GM06990 (cell line): Measurements from ENCODE around the gene CSN1S1.

Experiments used
- DNase-seq: peaks from one replicate; pipeline ENCODE4 v3.0.0-alpha.2; 2011; ENCODE audit not compliant: insufficient read length; ENCODE audit errors: extremely low read depth
- H3K27me3 ChIP-seq: replicated peaks from 2 replicates; pipeline ENCODE4 v1.6.0; 2011; ENCODE audit warnings: low read length; ENCODE audit not compliant: control insufficient read depth, insufficient read depth
- H3K36me3 ChIP-seq: 2 replicates; pipeline ENCODE4 v1.5.1; 2011; ENCODE audit warnings: low read length; ENCODE audit not compliant: control insufficient read depth, insufficient read depth
- H3K4me3 ChIP-seq: replicated peaks from 2 replicates; pipeline ENCODE4 v1.5.1; 2011; ENCODE audit warnings: low read depth, mild to moderate bottlenecking, control low read depth, low read length
- TF ChIP-seq, protein P1 (sequence below): IDR thresholded peaks from 2 replicates; pipeline ENCODE4 v1.5.1; 2011; ENCODE audit warnings: low read length, control low read depth, mild to moderate bottlenecking, inconsistent platforms; ENCODE audit not compliant: insufficient read depth, poor library complexity, severe bottlenecking

Gene CSN1S1

GRCh38 chr4:69991016-69991415 is 60.1 kb downstream of the CSN1S1 start:
- no peak overlapping the region for H3K4me3 ChIP-seq
- DNase-seq, result no peak
- TF ChIP-seq, protein P1, sequence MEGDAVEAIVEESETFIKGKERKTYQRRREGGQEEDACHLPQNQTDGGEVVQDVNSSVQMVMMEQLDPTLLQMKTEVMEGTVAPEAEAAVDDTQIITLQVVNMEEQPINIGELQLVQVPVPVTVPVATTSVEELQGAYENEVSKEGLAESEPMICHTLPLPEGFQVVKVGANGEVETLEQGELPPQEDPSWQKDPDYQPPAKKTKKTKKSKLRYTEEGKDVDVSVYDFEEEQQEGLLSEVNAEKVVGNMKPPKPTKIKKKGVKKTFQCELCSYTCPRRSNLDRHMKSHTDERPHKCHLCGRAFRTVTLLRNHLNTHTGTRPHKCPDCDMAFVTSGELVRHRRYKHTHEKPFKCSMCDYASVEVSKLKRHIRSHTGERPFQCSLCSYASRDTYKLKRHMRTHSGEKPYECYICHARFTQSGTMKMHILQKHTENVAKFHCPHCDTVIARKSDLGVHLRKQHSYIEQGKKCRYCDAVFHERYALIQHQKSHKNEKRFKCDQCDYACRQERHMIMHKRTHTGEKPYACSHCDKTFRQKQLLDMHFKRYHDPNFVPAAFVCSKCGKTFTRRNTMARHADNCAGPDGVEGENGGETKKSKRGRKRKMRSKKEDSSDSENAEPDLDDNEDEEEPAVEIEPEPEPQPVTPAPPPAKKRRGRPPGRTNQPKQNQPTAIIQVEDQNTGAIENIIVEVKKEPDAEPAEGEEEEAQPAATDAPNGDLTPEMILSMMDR, result no peak
- no peaks in the 10 kb centered on the region for H3K27me3 ChIP-seq
- H3K36me3 ChIP-seq, result no peaks in the 10 kb centered on the region

GRCh38 chr4:69994782-69995181 is 63.9 kb downstream of the CSN1S1 start:
- no peaks in the 10 kb centered on the region for H3K27me3 ChIP-seq
- no peak overlapping the region for H3K4me3 ChIP-seq
- no peak for DNase-seq
- TF ChIP-seq, protein P1, result no peak
- no peaks in the 10 kb centered on the region for H3K36me3 ChIP-seq

GRCh38 chr4:69995526-69996016 is 64.7 kb downstream of the CSN1S1 start, which contains the start of gene STATH:
TSS of gene STATH (plus strand) at chr4:69995966. CDS start at chr4:69998438, 2,472 bp downstream.
- DNase-seq, result no peak
- Histone ChIP-seq H3K36me3 (no peaks in the 10 kb centered on the region), H3K27me3 (no peaks in the 10 kb centered on the region), H3K4me3 (no peak within 1 kb of the TSS)
- TF ChIP-seq, protein P1, result no peak
